A549 treated with Mapracorat at 1 μM for 4 hours (cell line): ENCODE measurements around the gene BEX4. TPM values are rescaled to one million over a fixed set of nuclear protein-coding genes. Genes with fewer than 3 reads are reported as not detected.

ENCODE experiments used
- total RNA-seq: library from RNA; stranded (reverse); fragments of 200-300 nt; extraction: Qiagen RNA extraction; gene quantifications from 5 replicates; pipeline ENCODE4 v1.2.3, GENCODE V29; 2022

BEX4 gene
- total RNA-seq, result 2.0 to 2.9 TPM (median 2.4 TPM) in 5 replicates

GRCh38 chrX:103214870-103215424 is at the start of gene BEX4:
TSS of gene BEX4 (plus strand) at chrX:103215108. CDS start at chrX:103216154, 1,046 bp downstream.

GRCh38 chrX:103254921-103255493 is 40.1 kb downstream of the BEX4 start, which contains the start of gene TCEAL8:
TSS of gene TCEAL8 (minus strand) at chrX:103255155. CDS start at chrX:103253979, 1,176 bp downstream.

Other genes starting within 250 kb of the BEX4 start
- gene BEX1, start 150.9 kb upstream of the BEX4 start, total RNA-seq, result not detected in 5 replicates
- gene NXF3, start 122.0 kb upstream of the BEX4 start, total RNA-seq, result not detected in 5 replicates
- 25.1 to 42.9 TPM (median 27.9 TPM) in 5 replicates for gene TCEAL8, start 40.0 kb downstream of the BEX4 start, total RNA-seq
- not detected in 5 replicates for gene TCEAL5, start 61.6 kb downstream of the BEX4 start, total RNA-seq
- gene BEX2, start 95.9 kb downstream of the BEX4 start, total RNA-seq, result 7.1 to 12.1 TPM (median 11.3 TPM) in 5 replicates
- gene TCEAL7, start 115.1 kb downstream of the BEX4 start, total RNA-seq, result not detected in 5 replicates
- 87.7 to 170 TPM (median 90.7 TPM) in 5 replicates for gene TCEAL9, start 141.4 kb downstream of the BEX4 start, total RNA-seq
- 249 to 266 TPM (median 261 TPM) in 5 replicates for gene BEX3, start 161.4 kb downstream of the BEX4 start, total RNA-seq